Endothelial cell of umbilical vein (primary cell): Measurements from ENCODE around the gene PRKG1. TPM values are rescaled to one million over a fixed set of nuclear protein-coding genes. Genes with fewer than 3 reads are reported as not detected.

Experiments used
- BruUV-seq: library from RNA; stranded (reverse); fragments of 400-500 nt; replicated peaks from 2 replicates; lab custom pipeline; 2021; lab: Mats Ljungman, UMichigan
- CTCF ChIA-PET: fragments of 300-600, 350-600 bp; sonication (Branson Sonifier 250); formaldehyde crosslinking; loops from one replicate; lab custom pipeline; 2021; ENCODE audit warnings: antibody characterized with exemption, inconsistent platforms; lab: Charles Lee
- POLR2A ChIA-PET: fragments of 300-600, 350-600 bp; sonication (Branson Sonifier 250); formaldehyde crosslinking; loops from one replicate; lab custom pipeline; 2021; ENCODE audit warnings: antibody characterized with exemption, inconsistent platforms; lab: Charles Lee
- DNase-seq: peaks from one replicate; pipeline ENCODE4 v3.0.0-alpha.2; 2011; ENCODE audit warnings: low read depth, low spot score
- FAIRE-seq: peaks from 2 replicates; lab custom pipeline; 2011; peaks lifted over from hg19 to GRCh38; lab: Jason Lieb, UNC
- H2AFZ ChIP-seq: 2 replicates; pipeline ENCODE4 v1.6.0; 2012; ENCODE audit warnings: low read depth, low read length, control low read depth, inconsistent platforms
- H3K27ac ChIP-seq: 2 replicates; pipeline ENCODE4 v1.5.1; 2011; ENCODE audit warnings: low read depth, mild to moderate bottlenecking, control low read depth, low read length, moderate library complexity; ENCODE audit not compliant: insufficient read depth
- H3K27me3 ChIP-seq, 2 experiments: 2 replicates each; pipeline versions ENCODE4 v1.6.0 to v1.6.1; 2011; ENCODE audit warnings: low read length in 2 of 2, mixed read lengths in 1 of 2; ENCODE audit not compliant: control insufficient read depth in 2 of 2, insufficient read depth in 2 of 2
- H3K36me3 ChIP-seq, 2 experiments: 2 replicates in 1 of 2; 3 replicates in 1 of 2; pipeline ENCODE4 v1.5.1; 2011; ENCODE audit warnings: low read length in 2 of 2, mild to moderate bottlenecking in 1 of 2, moderate library complexity in 1 of 2; ENCODE audit not compliant: control insufficient read depth in 2 of 2, insufficient read depth in 2 of 2; ENCODE audit errors: extremely low read depth in 1 of 2
- H3K4me1 ChIP-seq: 3 replicates; pipeline ENCODE4 v1.5.1; 2011; ENCODE audit warnings: mild to moderate bottlenecking, low read length; ENCODE audit not compliant: control insufficient read depth, insufficient read depth; ENCODE audit errors: extremely low read depth
- H3K4me2 ChIP-seq: 2 replicates; pipeline ENCODE4 v1.6.1; 2011; ENCODE audit warnings: low read length, control low read depth, mixed read lengths; ENCODE audit not compliant: insufficient read depth
- H3K4me3 ChIP-seq, 3 experiments: fragments of 200-600 bp in 1 of 3; sonication (generic), shearing (Covaris generic) in 1 of 3; replicated peaks in 1 of 3; 2 replicates each; pipeline ENCODE4 v1.5.1; 2011 to 2016; ENCODE audit warnings: control low read depth in 3 of 3, low read length in 3 of 3, mild to moderate bottlenecking in 2 of 3, inconsistent platforms in 1 of 3, low read depth in 1 of 3, moderate library complexity in 1 of 3; ENCODE audit not compliant: insufficient read depth in 1 of 3
- H3K79me2 ChIP-seq: 2 replicates; pipeline ENCODE4 v1.6.0; 2012; ENCODE audit warnings: low read length, inconsistent platforms; ENCODE audit not compliant: control insufficient read depth, insufficient read depth
- H3K9ac ChIP-seq: replicated peaks from 2 replicates; pipeline ENCODE3; 2011; ENCODE audit warnings: low read length, control low read depth; ENCODE audit not compliant: insufficient read depth; ENCODE audit errors: extremely low read depth
- H3K9me1 ChIP-seq: replicated peaks from 3 replicates; pipeline ENCODE4 v1.6.0; 2011; ENCODE audit warnings: mild to moderate bottlenecking, low read length; ENCODE audit not compliant: control insufficient read depth, insufficient read depth; ENCODE audit errors: extremely low read depth
- H3K9me3 ChIP-seq: replicated peaks from 2 replicates; pipeline ENCODE4 v1.5.1; 2012; ENCODE audit warnings: low read length, inconsistent platforms; ENCODE audit not compliant: control insufficient read depth, insufficient read depth
- H4K20me1 ChIP-seq: replicated peaks from 2 replicates; pipeline ENCODE3; 2011; ENCODE audit warnings: mild to moderate bottlenecking, low read length; ENCODE audit not compliant: control insufficient read depth, insufficient read depth; ENCODE audit errors: extremely low read depth
- CTCF ChIP-seq, 2 donors: IDR thresholded peaks; 1 replicate in 1 of 2; 2 replicates in 1 of 2; pipeline ENCODE4 v1.5.1; 2011; ENCODE audit warnings: low read length in 2 of 2, mild to moderate bottlenecking in 2 of 2, moderate library complexity in 2 of 2, control low read depth in 1 of 2, inconsistent platforms in 1 of 2, low read depth in 1 of 2; ENCODE audit not compliant: insufficient read depth in 1 of 2; ENCODE audit errors: extremely low read depth in 1 of 2
- EZH2 ChIP-seq: IDR thresholded peaks from 2 replicates; pipeline ENCODE4 v1.6.1; 2012; ENCODE audit warnings: borderline replicate concordance, low read depth, mild to moderate bottlenecking, moderate library complexity, low read length, inconsistent platforms; ENCODE audit not compliant: severe bottlenecking
- FOS ChIP-seq: IDR thresholded peaks from 2 replicates; pipeline ENCODE4 v1.6.1; 2011; ENCODE audit warnings: mild to moderate bottlenecking, low read length, moderate library complexity, borderline replicate concordance; ENCODE audit not compliant: insufficient read depth
- GATA2 ChIP-seq: IDR thresholded peaks from 2 replicates; pipeline ENCODE4 v1.7.0; 2011; ENCODE audit warnings: low read depth, mild to moderate bottlenecking, moderate library complexity, mixed read lengths, low read length; ENCODE audit not compliant: insufficient read length, insufficient read depth
- JUN ChIP-seq: IDR thresholded peaks from 2 replicates; pipeline ENCODE4 v1.6.1; 2011; ENCODE audit warnings: borderline replicate concordance, low read depth; ENCODE audit not compliant: insufficient read length, insufficient read depth
- MAX ChIP-seq: IDR thresholded peaks from 2 replicates; pipeline ENCODE4 v1.6.1; 2011; ENCODE audit not compliant: insufficient read depth, insufficient read length
- MYC ChIP-seq: IDR thresholded peaks from one replicate; pipeline ENCODE4 v1.6.1; 2011; ENCODE audit warnings: mild to moderate bottlenecking, low read depth, low read length
- POLR2A ChIP-seq: IDR thresholded peaks from 2 replicates; pipeline ENCODE4 v1.6.1; 2012; ENCODE audit warnings: low read depth, mild to moderate bottlenecking, control low read depth, low read length
- POLR2AphosphoS5 ChIP-seq: IDR thresholded peaks from 2 replicates; pipeline ENCODE4 v1.6.1; 2012; ENCODE audit warnings: low read depth, mild to moderate bottlenecking, control low read depth, low read length, moderate library complexity; ENCODE audit not compliant: insufficient read depth
- dilution Hi-C: fragments of 300-500 bp; cut with MboI; formaldehyde crosslinking; loops from one replicate; pipeline ENCODE4 v1.15.0; 2019; ENCODE audit warnings: low sequenced_read_pairs; ENCODE audit not compliant: extremely low pct_ligation_motif_present
- intact Hi-C: fragments of 100-400 bp; cut with micrococcal nuclease; formaldehyde crosslinking; loops from one replicate; pipeline ENCODE4 v1.10.0; 2022
- polyA plus RNA-seq, 4 experiments: library from polyadenylated mRNA; depleted of rRNA in 3 of 4; stranded (reverse) in 3 of 4; unstranded in 1 of 4; fragments of >200 nt; gene quantifications; 2 replicates each; pipeline versions ENCODE4 v1.2.1 to v1.2.3, GENCODE V29; 2011 to 2012; ENCODE audit warnings: missing spikeins in 1 of 4
- total RNA-seq: library from RNA; stranded (reverse); gene quantifications from 2 replicates; pipeline ENCODE4 v1.2.3, GENCODE V29; 2021

Gene PRKG1
- total and polyA plus RNA-seq, 2 donors (not counting 3 experiments of a cell fraction or from before 2014, with no cell fraction given): 0.01 to 0.18 TPM

GRCh38 chr10:51624013-51624412, 549.7 kb downstream of the PRKG1 start:
- Histone ChIP-seq H3K36me3 (no peaks in the 10 kb centered on the region), H3K79me2 (no peaks in the 10 kb centered on the region), H4K20me1 (no peaks in the 10 kb centered on the region), H3K27ac (no peak overlapping the region), H3K4me3 (no peak overlapping the region), H3K4me2 (no peak overlapping the region), H3K9me3 (no peaks in the 10 kb centered on the region), H3K9ac (no peak overlapping the region), H3K27me3 (peaks cover 6 to 10% of the 10 kb centered on the region in 2 experiments), H3K4me1 (no peaks in the 10 kb centered on the region), H3K9me1 (no peaks in the 10 kb centered on the region), H2AFZ (no peak overlapping the region)
- POLR2A ChIA-PET: no interaction called here
- dilution Hi-C loops: no loop called here
- CTCF ChIA-PET: interaction anchor here (0.9 kb wide), 1 partner anchor 560 kb away, joined by 4 read pairs; no protein-coding TSS in a partner anchor
- FAIRE-seq (no peak), DNase-seq (no peak)
- BruUV-seq: no TSS peak
- TF ChIP-seq JUN: no peak
- TF ChIP-seq EZH2: no peak
- TF ChIP-seq MYC: no peak
- TF ChIP-seq FOS: no peak
- TF ChIP-seq POLR2AphosphoS5: no peak
- no peak for TF ChIP-seq POLR2A
- no peak for TF ChIP-seq GATA2
- no peak for TF ChIP-seq MAX
- no peak for TF ChIP-seq CTCF (IDR thresholded peaks at IDR 0.05; ENCODE audit: extremely low read depth in 1 of 2, insufficient read depth in 1 of 2, low read depth in 1 of 2, low read length in 2 of 2)
- intact Hi-C loops: no loop called here
